DMS 273 treated with DMSO at 0.1 percent for 48 hours (cell line): Measurements from ENCODE around the gene LSM14B.

Source experiments
- DNase-seq: peaks from one replicate; lab custom pipeline; 2025; lab: John Stamatoyannopoulos, UW

LSM14B gene

DNA sequence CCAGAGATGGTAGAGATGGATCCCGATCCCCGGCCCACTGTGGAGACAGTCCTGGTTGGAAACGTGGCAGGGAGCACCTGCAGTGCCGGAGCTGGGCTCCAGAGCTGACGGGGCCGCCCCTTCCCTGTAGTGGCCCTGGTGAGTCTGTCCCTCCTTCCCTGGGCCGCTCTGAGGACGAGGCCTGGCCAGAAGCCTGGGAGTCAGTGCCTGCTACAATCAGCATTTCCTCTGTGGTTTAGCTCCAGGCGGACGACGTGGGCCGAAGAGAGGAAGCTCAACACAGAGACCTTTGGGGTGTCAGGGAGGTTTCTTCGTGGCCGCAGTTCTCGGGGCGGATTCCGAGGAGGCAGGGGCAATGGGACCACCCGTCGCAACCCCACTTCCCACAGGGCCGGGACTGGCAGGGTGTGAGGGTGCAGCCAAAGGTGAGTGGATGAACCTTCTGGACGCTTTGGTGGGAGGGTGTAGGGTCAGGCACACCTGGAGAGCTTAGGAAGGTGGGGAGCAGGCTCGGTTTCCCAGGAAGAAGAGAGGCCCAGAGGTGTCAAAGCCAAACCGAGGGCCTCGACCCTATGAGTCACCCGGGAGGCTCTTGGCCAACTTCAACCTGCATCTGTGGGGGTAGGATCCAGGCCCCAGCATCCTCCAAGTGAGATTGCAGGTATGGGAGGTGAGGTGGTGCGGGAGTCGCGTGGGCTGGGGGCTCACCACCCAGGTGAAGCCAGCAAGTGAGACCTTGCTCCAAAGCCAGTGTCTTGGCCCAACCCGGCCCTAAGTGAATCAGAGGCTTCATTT lies 11.0 kb downstream of the LSM14B start:
- no peak for DNase-seq

DNA sequence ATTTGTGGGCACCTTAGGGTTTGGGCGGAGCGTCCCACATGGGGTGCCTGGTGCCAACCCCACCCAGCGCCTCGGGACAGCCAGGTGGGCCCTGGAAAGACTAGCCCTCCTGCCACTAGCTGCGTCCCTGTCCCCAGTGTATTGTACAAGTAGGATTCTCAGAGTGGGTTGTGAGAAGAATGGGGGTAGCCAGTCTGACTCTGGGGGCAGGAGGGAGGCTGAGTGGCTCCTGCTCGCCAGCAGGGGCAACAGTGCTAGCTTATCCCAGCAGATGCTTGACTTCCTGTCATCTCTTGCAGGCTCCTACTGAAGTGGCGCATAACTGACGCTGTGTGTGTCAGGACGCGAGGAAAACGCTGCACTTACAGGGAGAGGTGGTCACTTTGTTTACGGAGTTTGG lies 11.6 kb downstream of the LSM14B start:
- DNase-seq = no peak

DNA sequence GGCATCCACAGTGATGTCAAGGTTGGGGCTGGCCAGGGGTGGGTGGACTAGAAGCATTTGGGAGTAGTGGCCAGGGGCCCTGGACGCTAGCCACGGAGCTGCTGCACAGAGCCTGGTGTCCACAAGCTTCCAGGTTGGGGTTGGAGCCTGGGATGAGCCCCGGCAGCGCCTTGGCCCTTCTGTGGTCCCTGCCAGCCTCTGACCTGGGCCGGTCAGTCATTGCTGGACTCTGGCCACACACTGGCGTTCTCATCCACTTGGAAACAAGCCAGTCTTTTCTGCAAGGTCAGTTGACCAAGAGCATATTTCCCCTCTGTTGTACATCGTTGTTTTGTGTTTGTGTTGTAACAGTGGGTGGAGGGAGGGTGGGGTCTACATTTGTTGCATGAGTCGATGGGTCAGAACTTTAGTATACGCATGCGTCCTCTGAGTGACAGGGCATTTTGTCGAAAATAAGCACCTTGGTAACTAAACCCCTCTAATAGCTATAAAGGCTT lies 12.5 kb downstream of the LSM14B start:
- no peak for DNase-seq

DNA sequence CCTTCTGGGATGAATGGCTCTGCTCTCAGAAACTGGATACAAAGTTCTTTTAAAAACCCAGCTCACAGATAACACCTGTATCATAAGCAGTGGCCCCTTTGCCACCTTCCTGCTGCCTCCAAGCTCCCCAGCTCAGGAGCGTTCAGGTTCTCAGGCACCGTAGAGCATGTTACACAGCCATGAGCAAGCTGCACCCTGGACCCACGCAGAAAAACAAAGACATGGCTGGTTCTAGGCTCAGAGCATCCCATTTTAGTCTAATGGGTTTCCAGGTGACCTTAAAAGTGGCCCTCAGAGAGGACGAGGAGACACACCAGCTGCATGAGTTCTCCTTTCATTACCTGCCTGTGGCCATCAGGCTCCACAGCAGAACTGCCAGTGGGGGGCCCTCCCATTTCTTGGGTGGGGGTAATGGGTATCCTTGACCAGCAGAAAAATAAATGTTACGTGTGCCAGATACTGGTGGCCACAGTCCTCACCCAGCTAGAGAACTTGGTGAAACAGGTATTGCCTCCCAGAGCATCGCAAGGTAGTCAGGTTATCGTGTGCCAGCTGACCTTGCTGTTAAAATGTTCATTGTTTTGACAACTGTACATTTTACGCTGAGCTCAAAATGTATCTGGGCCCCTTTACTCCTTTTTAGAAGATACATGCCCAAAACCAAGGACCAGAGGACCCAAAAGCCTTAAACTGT lies 13.4 kb downstream of the LSM14B start:
- DNase-seq = no peak

DNA sequence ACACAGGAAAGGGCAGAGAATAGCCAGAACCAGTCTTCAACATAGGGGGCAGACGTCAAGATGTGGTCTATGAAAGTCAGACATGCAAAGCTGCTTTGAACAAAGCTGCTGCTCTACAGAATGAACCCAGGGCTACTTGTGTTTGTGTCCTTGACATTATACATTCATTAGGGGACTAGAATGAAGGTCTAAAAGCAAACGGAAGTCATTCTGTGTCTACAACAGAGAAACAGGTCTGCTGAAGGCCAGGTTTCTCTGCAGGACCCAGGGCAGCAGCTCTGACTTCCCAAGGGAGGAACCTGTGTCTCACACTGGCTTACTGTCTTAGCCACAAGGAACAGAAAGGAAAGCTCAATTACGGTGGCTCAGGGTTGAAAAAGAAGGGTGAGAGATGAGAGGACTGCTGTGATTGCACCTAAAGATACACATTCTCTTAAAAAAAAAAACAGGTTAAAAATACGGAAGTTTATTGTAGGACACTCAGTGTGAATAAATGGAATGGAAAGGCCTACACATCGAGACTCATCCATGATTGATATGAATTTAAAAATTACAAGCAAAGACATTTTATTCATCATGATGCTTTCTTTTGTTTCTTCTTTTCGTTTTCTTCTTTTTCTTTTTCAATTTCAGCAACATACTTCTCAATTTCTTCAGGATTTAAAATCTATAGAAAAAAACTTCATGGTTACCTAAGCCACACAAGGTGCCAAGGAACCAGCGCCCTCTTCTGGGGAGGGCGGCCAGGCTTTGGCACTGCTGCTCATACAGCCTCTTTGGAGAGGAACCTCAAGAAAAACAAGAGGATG lies 14.2 kb downstream of the LSM14B start:
- DNase-seq = peak; percentile 16

DNA sequence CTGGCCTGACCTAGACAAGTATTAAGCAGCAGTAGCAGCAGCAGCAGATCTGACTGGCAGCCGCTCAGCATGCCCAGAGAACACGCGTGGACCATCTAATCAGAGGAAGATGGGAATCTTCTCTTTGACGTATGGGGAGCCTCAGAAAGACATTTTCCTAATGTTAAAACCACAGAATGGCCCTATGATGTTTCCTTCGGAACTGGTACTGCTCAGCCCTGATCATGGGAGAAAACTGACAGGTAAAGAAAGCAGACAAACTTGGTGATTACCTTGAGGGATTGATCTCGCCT lies 14.8 kb downstream of the LSM14B start:
- DNase-seq = no peak

DNA sequence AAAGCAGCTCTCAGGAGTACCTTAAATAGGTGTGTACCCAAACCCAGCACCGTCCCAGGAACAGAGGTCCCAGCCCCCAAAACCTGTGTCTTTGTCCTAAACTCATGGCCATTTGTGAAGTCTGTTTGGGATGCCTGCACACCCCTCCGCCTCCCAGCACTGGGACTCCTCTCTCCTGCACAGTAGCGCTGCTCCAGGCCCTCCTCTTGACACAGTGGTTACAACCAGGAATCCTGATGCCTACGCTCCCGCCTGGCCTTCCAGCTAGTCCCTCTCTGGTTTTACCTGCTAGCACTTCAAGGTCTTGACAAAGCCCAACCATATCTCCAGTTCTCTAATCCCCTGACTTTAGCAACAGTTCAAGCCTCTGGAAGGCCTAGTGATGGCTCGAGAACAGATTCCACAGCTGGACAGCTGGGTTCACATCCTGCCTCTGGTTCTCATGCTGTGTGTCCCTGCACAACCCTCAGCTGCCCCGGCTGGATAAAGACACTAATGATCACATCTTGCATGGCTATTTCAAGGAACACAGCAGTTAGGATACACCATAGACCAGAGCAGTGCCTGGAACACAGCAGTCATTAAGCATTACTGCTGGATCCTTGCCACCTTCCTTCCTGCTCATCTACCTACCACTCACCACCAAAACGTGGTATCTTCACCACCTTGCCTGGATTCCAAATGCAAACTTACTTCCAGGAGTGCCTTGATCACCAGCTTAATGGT lies 15.4 kb downstream of the LSM14B start:
- no peak for DNase-seq

DNA sequence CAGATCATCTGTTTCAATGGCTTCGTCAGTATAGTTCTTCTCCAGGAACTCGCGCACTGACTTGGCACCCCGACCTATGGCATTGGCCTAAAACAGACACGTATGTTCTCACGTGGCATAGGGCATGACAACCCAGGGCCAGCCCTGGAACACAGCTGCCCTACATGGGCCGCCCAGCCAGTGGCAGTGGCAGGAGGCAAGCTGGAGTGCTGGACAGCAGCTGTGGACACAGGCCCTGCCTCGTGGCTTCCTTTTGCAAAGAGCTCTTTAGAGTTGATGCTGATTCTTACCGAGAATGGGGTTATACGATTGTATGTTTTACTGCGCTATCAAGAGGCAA lies 15.9 kb downstream of the LSM14B start:
- DNase-seq = no peak

DNA sequence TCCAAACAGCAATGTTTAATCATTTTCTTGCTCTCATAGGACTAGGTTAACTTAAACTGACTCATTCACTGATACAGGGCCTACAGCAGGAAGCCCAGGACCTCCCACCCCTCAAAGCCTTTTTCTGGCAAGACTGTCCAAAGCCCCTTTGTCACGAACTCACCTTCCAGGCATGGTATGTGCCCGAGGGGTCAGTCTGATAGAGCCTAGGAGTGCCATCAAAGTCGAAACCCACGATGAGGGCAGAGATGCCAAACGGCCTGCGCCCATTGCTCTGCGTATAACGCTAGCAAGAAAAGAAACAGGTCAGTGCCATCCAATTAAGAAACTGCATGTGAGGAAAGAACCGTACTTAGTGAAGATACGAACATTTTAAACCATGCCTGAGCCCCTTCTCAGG lies 16.6 kb downstream of the LSM14B start:
- DNase-seq = no peak

DNA sequence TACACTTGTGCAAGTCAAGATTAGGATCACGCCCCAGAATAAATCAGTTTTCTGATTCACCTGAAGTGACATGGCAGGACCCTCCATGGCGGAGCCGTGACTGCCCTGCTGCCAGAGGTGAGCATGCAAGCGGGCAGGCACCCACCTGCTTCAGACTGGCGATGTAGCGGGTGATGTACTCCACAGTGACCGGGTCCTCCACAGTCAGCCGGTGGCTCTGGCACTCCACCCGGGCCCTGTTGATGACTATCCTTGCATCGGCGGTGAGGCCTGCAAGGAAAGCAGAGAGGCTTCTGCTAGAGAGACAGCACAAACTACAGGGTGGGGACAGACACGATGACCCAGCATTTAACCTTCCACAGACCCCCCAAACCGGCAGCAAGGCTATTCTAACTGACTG lies 17.4 kb downstream of the LSM14B start:
- DNase-seq = no peak

DNA sequence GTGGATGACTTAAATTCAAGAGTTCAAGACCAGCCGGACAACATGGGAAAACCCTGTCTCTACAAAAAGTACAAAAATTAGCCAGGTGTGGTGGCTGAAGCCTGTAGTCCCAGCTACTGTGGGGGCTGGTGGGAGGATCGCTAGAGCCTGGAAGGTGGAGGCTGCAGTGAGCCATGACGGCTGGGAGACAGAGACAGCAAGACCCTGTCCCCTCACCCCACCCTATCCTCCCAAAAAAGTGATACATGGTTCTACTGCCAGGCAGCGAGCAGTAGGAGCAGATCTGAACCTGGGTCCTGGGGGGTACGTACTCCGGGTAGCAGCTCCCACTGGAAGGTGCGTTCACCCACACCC lies 18.7 kb downstream of the LSM14B start:
- DNase-seq = no peak

DNA sequence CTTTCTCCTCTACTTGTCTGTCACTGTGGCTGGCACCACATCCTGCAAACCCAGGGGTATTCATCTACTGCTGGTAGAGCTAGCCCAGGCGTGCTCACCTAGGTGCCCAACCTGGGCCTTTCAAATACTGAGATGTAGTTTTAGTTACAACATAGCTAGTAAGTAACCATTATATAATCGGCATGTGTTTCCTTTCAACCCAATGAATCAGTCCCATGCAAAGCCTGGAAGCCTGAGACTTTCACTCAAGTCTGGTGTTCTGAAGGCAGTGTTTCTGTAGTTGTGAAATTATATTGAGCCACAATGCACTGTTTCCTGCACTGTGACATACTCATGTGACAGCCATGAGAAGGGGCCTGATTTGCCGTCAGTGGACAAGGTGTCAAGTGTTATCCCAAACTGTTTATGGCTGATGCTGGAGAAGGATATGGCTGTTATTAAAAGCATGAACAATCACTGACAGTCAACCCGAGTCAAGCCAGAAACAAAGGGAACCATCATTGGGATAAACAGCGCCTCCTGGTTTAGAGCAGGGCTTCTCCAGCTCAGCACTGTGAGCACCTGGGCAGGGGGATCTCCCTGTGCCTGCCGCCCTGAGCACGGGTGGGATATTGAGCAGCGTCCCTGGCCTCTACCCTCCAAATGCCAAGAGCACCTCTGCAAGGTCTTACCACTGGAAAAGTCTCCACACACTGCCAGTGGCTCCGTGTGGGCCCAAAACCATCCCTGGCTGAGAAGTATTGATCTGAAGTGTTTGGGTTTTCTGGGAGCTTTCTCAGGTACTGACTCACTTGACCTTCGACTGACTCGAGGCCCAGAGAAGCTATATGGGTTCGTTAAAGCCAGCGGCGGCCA lies 19.3 kb downstream of the LSM14B start:
- no peak for DNase-seq

DNA sequence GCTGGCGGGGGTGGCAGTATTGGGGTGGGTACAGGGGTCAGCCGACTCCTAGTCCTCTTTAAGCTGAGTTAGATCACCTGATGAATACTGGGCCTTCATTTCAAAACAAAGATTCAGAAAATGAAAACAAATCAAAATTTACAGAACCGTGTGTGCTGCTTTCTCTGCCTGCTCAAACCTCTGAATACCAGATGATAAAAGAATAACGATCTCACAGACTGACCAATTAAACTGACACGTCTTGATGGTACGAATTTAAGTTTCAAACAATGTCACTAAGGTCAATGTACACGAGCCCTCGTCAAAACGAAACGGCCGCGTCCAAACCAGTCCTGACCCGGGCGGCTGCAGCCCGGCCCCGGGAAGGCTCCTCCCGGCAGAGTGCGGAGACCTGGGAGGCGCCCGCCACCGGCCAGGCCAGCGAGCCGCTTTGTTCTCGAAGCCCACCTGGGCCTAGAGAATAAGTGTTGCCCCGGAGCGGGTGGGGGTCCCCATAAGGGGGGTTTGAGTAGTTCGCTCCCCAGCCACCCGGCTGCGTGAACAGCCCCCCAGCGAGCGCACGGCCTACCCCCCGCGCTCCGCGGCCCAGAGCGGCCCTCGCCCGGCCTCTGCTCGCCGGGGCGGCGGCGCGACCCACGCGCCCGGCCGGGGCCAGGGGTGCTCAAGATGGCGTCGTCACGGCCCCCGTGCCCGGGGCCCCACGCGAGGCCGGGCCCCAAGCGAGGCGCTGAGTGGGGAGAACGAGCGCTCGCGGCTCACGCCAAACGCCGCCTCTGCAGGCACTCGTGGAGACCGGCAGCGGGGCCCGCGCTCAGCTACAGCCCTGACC lies 20.2 kb downstream of the LSM14B start:
- DNase-seq = no peak

DNA sequence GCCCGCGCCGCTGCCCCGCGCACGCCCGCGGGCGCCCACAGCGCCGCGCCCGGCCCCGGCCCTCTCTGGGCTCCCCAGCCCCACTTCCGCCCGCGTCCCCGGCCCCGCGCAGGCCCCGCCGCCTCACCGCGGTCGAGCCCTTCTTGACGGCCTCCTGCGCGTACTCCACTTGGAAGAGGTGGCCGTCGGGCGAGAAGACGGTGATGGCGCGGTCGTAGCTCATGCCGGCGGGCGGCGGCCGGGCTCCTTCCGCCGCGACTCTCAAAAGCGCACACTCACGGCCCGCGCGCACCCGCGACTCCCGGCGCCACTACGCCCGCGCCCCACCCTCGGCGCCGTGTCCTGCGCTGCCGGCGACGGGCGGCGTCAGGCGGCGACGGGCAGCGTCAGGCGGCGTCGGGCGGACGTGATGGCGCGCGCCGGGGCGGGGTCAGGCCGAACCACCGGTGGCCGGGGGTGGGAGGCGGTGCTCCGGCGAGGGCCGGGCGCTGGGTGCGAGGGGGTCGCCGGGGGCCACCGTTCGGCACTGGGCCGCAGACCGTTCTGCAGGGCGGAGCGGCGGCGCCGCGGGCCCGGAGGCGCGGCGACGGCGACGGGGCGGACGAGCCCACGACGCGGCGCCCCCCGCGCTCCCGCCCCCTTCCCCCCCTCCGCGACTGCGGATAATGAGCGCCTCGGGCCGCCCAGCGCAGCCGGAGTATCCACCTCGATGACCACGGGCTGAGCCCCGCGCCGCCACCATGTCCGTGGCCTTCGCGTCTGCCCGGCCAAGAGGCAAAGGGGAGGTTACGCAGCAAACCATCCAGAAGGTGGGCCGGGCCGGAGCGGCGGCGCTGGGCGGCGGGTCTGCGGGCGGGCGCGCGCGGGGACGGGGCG lies 21.0 kb downstream of the LSM14B start, which contains the start of the genes PSMA7 and SS18L1:
Gene PSMA7 (minus strand): TSS at position 314 of the 876 bp plus-strand sequence. CDS start 91 bp downstream, at position 223.
Gene SS18L1 (plus strand): TSS at position 689 of the 876 bp plus-strand sequence. CDS start 52 bp downstream, at position 741.
- peak; percentile 55 for DNase-seq

DNA sequence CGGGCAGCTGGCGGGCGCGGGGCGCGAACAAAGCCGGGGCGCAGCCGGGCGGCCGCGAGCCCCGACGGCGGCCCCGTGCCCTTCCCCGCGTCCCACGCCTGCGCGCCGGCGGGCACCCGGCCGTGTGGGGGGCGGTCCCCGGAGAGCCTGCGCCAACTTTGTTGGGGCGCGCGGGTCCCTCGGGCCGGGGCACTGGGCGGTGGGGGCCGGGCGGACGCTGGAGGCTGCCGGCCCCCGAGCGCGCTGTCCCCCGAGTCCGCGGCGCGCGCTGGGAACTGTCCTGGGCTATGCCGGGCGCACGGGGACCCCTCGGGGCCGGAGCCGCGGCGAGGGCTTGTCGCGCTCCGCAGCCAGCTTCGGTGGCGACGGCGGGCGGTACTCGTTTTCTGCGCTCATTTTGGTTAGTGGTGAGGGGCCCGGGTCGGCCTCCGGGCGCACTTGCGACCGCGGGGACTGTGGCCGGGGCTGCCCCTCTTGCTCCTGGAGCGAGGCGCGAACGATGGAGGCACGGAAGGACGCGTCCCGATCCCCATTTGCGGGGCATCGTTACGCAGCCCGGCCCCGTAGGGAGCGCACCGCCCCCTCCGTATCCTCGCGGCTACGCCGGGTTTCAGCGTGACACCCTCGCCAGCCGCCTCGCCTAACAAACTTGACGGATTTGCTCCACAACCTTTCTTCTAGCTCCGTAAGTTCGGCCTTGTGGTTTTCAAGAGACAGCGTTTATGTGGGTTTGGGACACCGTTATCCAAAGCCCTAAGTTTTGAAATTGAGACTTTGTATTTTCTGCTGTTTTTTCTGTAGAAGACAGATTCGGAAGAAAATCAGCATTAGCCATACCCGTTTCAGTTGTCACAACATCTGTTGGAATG lies 21.9 kb downstream of the LSM14B start:
- no peak for DNase-seq

DNA sequence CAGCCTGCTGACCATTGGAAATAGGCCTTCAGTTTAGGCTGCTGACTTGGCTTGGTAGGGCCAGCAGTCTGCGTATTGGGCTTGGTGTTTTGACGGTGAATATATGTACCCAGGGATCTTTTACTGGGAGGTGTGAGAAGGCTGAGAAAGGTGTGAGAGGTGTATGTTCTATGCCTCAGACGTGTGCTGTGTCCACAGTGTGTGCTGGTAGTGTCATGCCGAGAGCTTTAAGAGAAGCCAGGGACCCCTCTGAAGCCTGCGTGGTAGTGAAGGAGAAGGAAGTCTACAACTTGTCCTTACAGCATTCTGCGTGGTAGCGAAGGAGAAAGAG lies 23.4 kb downstream of the LSM14B start:
- no peak for DNase-seq

DNA sequence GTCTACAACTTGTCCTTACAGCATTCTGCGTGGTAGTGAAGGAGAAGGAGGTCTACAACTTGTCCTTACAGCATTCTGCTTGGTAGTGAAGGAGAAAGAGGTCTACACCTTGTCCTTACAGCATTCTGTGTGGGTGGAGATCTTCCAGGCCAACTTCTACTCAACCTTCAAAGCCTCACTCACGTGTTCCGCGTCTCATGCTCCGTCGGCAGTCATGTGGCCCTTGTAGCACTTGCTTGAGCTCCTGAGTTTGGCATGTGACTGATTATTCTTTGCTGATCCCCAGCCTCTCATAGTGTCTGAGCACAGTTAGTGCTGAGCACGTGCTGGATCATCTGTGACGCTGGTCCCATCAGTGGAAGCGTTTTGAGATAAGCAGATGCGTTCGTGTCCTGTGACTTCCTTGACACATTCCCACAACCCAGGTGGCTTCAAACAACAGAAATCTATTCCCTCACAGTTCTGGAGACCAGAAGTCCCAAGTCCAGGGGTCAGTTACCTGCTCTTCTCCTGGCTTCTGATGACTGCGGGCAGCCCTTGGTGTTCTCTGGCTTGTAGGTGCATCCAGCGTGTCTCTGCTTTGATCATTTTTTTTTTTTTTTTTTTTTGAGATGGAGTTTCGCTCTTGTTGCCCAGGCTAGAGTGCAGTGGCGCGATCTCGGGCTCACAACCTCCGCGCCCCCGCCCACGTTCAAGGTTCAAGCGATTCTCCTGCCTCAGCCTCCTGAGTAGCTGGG lies 23.9 kb downstream of the LSM14B start:
- DNase-seq = no peak

DNA sequence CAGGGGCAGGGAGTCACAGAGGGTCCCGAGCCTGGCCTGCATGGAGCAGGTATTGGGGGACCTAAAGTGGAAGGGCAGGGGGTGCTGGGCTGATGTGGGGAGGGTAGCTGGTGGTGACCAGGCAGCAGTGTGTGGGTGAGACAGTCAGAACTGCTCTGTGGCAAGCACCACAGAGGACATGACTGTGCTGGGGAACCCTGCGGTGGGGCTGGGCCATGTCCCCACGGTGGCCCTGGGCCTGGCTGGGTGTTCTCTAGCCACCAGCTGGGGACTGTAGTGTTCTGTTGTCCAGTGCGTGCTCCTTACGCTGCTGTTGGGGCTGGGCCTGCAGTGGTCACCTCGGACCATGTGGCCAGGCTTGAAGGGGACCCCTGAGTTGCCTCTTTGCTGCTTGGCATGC lies 24.9 kb downstream of the LSM14B start:
- no peak for DNase-seq
